Measurements from ENCODE around the gene MAML2. TPM values are rescaled to one million over a fixed set of nuclear protein-coding genes. Genes with fewer than 3 reads are reported as not detected.

The MAML2 gene
- total RNA-seq, 3 donors from 2014 or later (not counting 1 experiment from before 2014, with no cell fraction given): 14.2 to 20.5 (median 16.1) TPM

DNA sequence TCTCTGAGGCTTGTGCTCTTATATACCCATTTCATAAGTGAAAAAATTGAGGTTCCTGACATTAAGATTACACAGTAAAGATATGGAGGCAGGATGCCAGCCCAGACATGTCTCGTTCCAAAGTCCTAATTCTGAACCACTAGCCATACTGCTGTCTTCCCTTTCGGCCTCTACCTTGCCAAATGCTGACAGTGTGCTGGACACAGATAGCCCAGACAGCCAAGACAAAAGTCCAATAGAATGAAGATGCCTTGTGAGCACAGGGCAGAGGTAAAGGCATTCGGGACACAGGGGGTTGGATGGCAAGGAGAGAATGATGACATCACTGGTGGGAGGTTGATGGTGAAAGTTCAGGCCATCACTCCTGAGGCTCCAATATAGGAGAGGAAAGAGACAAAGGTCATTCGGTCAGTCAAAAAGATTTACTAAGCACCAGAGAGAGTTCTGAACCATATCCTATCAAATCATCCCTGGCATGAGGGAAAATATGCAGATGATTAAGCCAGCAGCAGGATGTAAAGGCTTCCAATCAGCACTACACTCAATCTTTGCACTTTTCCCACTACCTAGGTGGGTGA, 245.1 kb downstream of the MAML2 start:
- Histone ChIP-seq H3K9me3 (ENCODE audit: control insufficient read depth, insufficient read depth, low read length) (no peaks in the 10 kb centered on the region), H3K4me3 (ENCODE audit: low read length) (no peak overlapping the region), H3K4me1 (ENCODE audit: control insufficient read depth, insufficient read depth, low read length) (no peaks in the 10 kb centered on the region), H3K27me3 (ENCODE audit: control insufficient read depth, insufficient read depth, low read length) (no peaks in the 10 kb centered on the region), H3K27ac (ENCODE audit: low read length) (no peak overlapping the region), H3K36me3 (ENCODE audit: control insufficient read depth, insufficient read depth, low read length) (no peaks in the 10 kb centered on the region)
- WGBS (ENCODE audit: insufficient coverage): 100% methylated on average over 4 of the region's 4 CpGs
- Mint-ChIP-seq H3K27me3 (ENCODE audit: low read depth in 2 of 2) (no peaks in the 10 kb centered on the region), H3K4me1 (peaks cover 0 to 9% of the 10 kb centered on the region in 2 donors), H3K4me3 (no peak overlapping the region), H3K27ac (no peak overlapping the region), H3K36me3 (no peaks in the 10 kb centered on the region), H3K9me3 (no peaks in the 10 kb centered on the region)
- ATAC-seq (no peak), DNase-seq (no peak)
- TF ChIP-seq, protein P1, sequence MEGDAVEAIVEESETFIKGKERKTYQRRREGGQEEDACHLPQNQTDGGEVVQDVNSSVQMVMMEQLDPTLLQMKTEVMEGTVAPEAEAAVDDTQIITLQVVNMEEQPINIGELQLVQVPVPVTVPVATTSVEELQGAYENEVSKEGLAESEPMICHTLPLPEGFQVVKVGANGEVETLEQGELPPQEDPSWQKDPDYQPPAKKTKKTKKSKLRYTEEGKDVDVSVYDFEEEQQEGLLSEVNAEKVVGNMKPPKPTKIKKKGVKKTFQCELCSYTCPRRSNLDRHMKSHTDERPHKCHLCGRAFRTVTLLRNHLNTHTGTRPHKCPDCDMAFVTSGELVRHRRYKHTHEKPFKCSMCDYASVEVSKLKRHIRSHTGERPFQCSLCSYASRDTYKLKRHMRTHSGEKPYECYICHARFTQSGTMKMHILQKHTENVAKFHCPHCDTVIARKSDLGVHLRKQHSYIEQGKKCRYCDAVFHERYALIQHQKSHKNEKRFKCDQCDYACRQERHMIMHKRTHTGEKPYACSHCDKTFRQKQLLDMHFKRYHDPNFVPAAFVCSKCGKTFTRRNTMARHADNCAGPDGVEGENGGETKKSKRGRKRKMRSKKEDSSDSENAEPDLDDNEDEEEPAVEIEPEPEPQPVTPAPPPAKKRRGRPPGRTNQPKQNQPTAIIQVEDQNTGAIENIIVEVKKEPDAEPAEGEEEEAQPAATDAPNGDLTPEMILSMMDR (IDR thresholded peaks at IDR 0.05): no peak
- intact Hi-C loops (cut with micrococcal nuclease): no loop called here

DNA sequence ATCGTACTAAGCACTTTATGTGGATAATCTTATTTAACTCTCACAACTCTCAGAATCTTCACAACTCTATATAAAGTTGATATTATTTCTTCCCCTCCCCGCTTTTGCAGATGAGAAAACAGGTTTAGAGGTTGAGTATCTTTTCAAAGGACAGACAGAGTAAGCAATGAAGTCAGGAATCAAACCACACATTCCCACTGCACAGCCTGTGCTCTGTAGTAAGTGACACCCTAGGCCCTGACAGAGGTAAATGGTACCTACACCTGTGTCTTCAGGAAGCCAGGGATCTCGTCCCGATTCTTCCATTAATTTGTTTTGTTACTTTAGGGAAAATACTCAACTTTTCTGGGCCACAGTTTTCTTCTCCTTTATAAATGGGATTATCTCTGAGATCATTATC, 246.6 kb downstream of the MAML2 start:
- peaks cover 8% of the 10 kb centered on the region for H3K36me3 ChIP-seq (ENCODE audit: control insufficient read depth, insufficient read depth, low read length)
- Mint-ChIP-seq H3K36me3 (no peaks in the 10 kb centered on the region), H3K9me3 (no peaks in the 10 kb centered on the region), H3K4me1 (peaks cover 6 to 14% of the 10 kb centered on the region in 2 donors), H3K4me3 (no peak overlapping the region), H3K27ac (no peak overlapping the region), H3K27me3 (ENCODE audit: low read depth in 2 of 2) (no peaks in the 10 kb centered on the region)
- ATAC-seq: no peak
- no peak overlapping the region for H3K4me3 ChIP-seq (ENCODE audit: low read length)
- H3K27me3 ChIP-seq (ENCODE audit: control insufficient read depth, insufficient read depth, low read length): no peaks in the 10 kb centered on the region
- WGBS (ENCODE audit: insufficient coverage): 100% methylated on average over 2 of the region's 4 CpGs
- intact Hi-C loops (cut with micrococcal nuclease): no loop called here
- no peaks in the 10 kb centered on the region for H3K9me3 ChIP-seq (ENCODE audit: control insufficient read depth, insufficient read depth, low read length)
- no peak for DNase-seq
- no peaks in the 10 kb centered on the region for H3K4me1 ChIP-seq (ENCODE audit: control insufficient read depth, insufficient read depth, low read length)
- H3K27ac ChIP-seq (ENCODE audit: low read length): no peak overlapping the region
- TF ChIP-seq, protein P1 (IDR thresholded peaks at IDR 0.05): no peak

DNA sequence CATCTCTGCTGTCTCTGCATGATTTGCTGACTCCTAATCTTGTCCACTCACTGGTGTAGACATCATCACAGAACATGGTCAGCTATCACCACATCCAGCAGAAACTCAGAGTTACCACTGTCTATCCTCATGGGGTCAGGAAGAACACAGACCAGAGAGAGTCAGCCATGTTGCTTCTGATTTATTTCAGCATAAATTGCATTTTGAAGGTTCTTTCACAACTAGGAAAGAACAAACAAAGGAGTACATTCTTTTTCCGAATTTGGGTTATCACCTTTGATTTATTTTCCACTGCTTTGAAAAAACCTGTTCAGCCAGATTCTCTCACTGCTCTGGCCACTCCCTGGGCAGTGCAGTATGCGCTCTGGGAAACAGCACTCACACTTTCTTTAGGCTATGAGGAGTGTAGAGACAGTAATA, 247.1 kb downstream of the MAML2 start:
- H3K27me3 ChIP-seq (ENCODE audit: control insufficient read depth, insufficient read depth, low read length): no peaks in the 10 kb centered on the region
- Mint-ChIP-seq H3K4me1 (peaks cover 6 to 14% of the 10 kb centered on the region in 2 donors), H3K36me3 (no peaks in the 10 kb centered on the region), H3K27ac (no peak overlapping the region), H3K9me3 (no peaks in the 10 kb centered on the region), H3K4me3 (no peak overlapping the region), H3K27me3 (ENCODE audit: low read depth in 2 of 2) (no peaks in the 10 kb centered on the region)
- H3K36me3 ChIP-seq (ENCODE audit: control insufficient read depth, insufficient read depth, low read length): peaks cover 11% of the 10 kb centered on the region
- TF ChIP-seq, protein P1 (IDR thresholded peaks at IDR 0.05): no peak
- H3K9me3 ChIP-seq (ENCODE audit: control insufficient read depth, insufficient read depth, low read length): no peaks in the 10 kb centered on the region
- no peaks in the 10 kb centered on the region for H3K4me1 ChIP-seq (ENCODE audit: control insufficient read depth, insufficient read depth, low read length)
- 81% methylated on average over 2 of the region's 2 CpGs for WGBS (ENCODE audit: insufficient coverage)
- ATAC-seq (no peak), DNase-seq (no peak)
- H3K27ac ChIP-seq (ENCODE audit: low read length): no peak overlapping the region
- no peak overlapping the region for H3K4me3 ChIP-seq (ENCODE audit: low read length)
- intact Hi-C loops (cut with micrococcal nuclease): no loop called here

DNA sequence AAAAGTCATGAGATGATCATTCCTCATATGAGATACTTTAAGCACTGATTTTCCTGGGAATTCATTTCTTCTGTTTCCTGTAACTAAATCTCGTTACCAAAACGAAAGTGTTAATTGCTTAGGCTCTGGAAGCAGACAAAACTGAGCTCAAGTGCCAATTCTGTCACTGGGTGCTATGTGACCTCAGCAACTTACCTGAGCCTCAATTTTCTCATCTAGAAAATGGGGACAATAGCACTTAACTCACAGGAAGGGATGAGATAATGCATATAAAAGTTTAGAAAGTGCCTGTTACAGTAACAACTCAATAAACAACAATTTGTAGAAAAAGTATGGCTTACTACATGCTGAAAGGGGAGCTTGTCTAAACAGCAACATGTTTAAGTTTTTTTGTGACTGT, 248.8 kb downstream of the MAML2 start:
- H3K9me3 ChIP-seq (ENCODE audit: control insufficient read depth, insufficient read depth, low read length): no peaks in the 10 kb centered on the region
- no peaks in the 10 kb centered on the region for H3K27me3 ChIP-seq (ENCODE audit: control insufficient read depth, insufficient read depth, low read length)
- Mint-ChIP-seq H3K9me3 (no peaks in the 10 kb centered on the region), H3K4me1 (peaks cover 6 to 14% of the 10 kb centered on the region in 2 donors), H3K27me3 (ENCODE audit: low read depth in 2 of 2) (no peaks in the 10 kb centered on the region), H3K4me3 (no peak overlapping the region), H3K36me3 (no peaks in the 10 kb centered on the region), H3K27ac (no peak overlapping the region)
- intact Hi-C loops (cut with micrococcal nuclease): no loop called here
- peaks cover 11% of the 10 kb centered on the region for H3K36me3 ChIP-seq (ENCODE audit: control insufficient read depth, insufficient read depth, low read length)
- TF ChIP-seq, protein P1 (IDR thresholded peaks at IDR 0.05): no peak
- H3K27ac ChIP-seq (ENCODE audit: low read length): no peak overlapping the region
- no peak overlapping the region for H3K4me3 ChIP-seq (ENCODE audit: low read length)
- DNase-seq (no peak), ATAC-seq (no peak)
- no peaks in the 10 kb centered on the region for H3K4me1 ChIP-seq (ENCODE audit: control insufficient read depth, insufficient read depth, low read length)
- WGBS (ENCODE audit: insufficient coverage): 79% methylated on average over 2 of the region's 2 CpGs
